H1 (cell line): ENCODE measurements around the gene VPS26B. TPM values are rescaled to one million over a fixed set of nuclear protein-coding genes. Genes with fewer than 3 reads are reported as not detected.

Experiments
- CTCF ChIA-PET: fragments of 300-600 bp; sonication (Branson Sonifier 250); formaldehyde crosslinking; loops from one replicate; lab custom pipeline; 2021; ENCODE audit not compliant: partially characterized antibody; lab: Charles Lee
- POLR2A ChIA-PET: fragments of 300-600 bp; sonication (Branson Sonifier 250); formaldehyde crosslinking; loops from one replicate; lab custom pipeline; 2021; ENCODE audit warnings: inconsistent platforms; ENCODE audit not compliant: partially characterized antibody; lab: Charles Lee
- DNase-seq, 2 experiments: peaks; one replicate each; pipeline versions ENCODE4 v3.0.0 to v3.0.0-alpha.2; 2010 to 2022; ENCODE audit warnings: low spot score in 2 of 2, low read depth in 1 of 2, mixed read lengths in 1 of 2
- FAIRE-seq: peaks from 2 replicates; lab custom pipeline; 2011; peaks lifted over from hg19 to GRCh38; lab: Jason Lieb, UNC
- H2AFZ ChIP-seq: 2 replicates; pipeline ENCODE4 v1.8.1; 2012; ENCODE audit warnings: low read length, inconsistent platforms
- H2AK5ac ChIP-seq: 2 replicates; pipeline ENCODE4 v1.6.1; 2013; ENCODE audit warnings: low read depth, low read length
- H2BK120ac ChIP-seq: replicated peaks from 2 replicates; pipeline ENCODE3; 2013; ENCODE audit warnings: low read depth, low read length, inconsistent platforms
- H2BK12ac ChIP-seq: 2 replicates; pipeline ENCODE4 v1.6.1; 2013; ENCODE audit warnings: low read depth, low read length
- H2BK15ac ChIP-seq: 2 replicates; pipeline ENCODE4 v1.6.1; 2013; ENCODE audit warnings: low read length
- H2BK20ac ChIP-seq: 2 replicates; pipeline ENCODE4 v1.6.1; 2013; ENCODE audit warnings: low read length
- H2BK5ac ChIP-seq: 2 replicates; pipeline ENCODE4 v1.6.1; 2013; ENCODE audit warnings: low read depth, low read length
- H3K14ac ChIP-seq: 2 replicates; pipeline ENCODE4 v1.6.1; 2013; ENCODE audit warnings: inconsistent platforms; ENCODE audit not compliant: insufficient read length
- H3K18ac ChIP-seq: 2 replicates; pipeline ENCODE4 v1.6.1; 2013; ENCODE audit warnings: low read length; ENCODE audit errors: extremely low read depth
- H3K23ac ChIP-seq: 2 replicates; pipeline ENCODE4 v1.6.1; 2013; ENCODE audit warnings: inconsistent platforms; ENCODE audit not compliant: insufficient read length
- H3K23me2 ChIP-seq: 2 replicates; pipeline ENCODE4 v1.6.1; 2013; ENCODE audit warnings: low read depth, low read length
- H3K27ac ChIP-seq: 2 replicates; pipeline ENCODE4 v1.6.1; 2011; ENCODE audit warnings: low read depth, low read length, inconsistent platforms
- H3K27me3 ChIP-seq, 4 experiments: replicated peaks in 1 of 4; 1 replicate in 1 of 4; 2 replicates in 3 of 4; pipeline versions ENCODE4 v1.6.1 to v1.8.1; 2011 to 2013; ENCODE audit warnings: low read length in 3 of 4, mild to moderate bottlenecking in 3 of 4, inconsistent platforms in 2 of 4, mixed read lengths in 2 of 4, moderate library complexity in 1 of 4; ENCODE audit not compliant: control insufficient read depth in 3 of 4, insufficient read depth in 3 of 4; ENCODE audit errors: extremely low read depth in 1 of 4
- H3K36me3 ChIP-seq, 4 experiments: 2 replicates each; pipeline versions ENCODE4 v1.6.1 to v1.8.1; 2011 to 2013; ENCODE audit warnings: mild to moderate bottlenecking in 4 of 4, low read length in 3 of 4, moderate library complexity in 2 of 4, control low read depth in 1 of 4, inconsistent platforms in 1 of 4; ENCODE audit not compliant: insufficient read depth in 4 of 4, control insufficient read depth in 2 of 4
- H3K4ac ChIP-seq: replicated peaks from 2 replicates; pipeline ENCODE3; 2013; ENCODE audit warnings: low read length, low read depth, mixed read lengths, inconsistent platforms; ENCODE audit not compliant: insufficient read length
- H3K4me1 ChIP-seq, 4 experiments: replicated peaks in 1 of 4; 1 replicate in 1 of 4; 2 replicates in 3 of 4; pipeline versions ENCODE4 v1.6.1 to v1.8.1; 2011 to 2013; ENCODE audit warnings: low read length in 3 of 4, inconsistent platforms in 2 of 4, mixed read lengths in 1 of 4; ENCODE audit not compliant: insufficient read depth in 4 of 4, control insufficient read depth in 3 of 4
- H3K4me2 ChIP-seq, 2 experiments: 2 replicates each; pipeline versions ENCODE4 v1.6.1 to v1.8.1; 2011 to 2013; ENCODE audit warnings: low read depth in 2 of 2, low read length in 2 of 2, control low read depth in 1 of 2, inconsistent platforms in 1 of 2, mild to moderate bottlenecking in 1 of 2; ENCODE audit not compliant: insufficient read depth in 1 of 2
- H3K4me3 ChIP-seq, 4 experiments: fragments of 200-600, 300-600 bp in 1 of 4; sonication (generic), shearing (Covaris generic), sonication (Bioruptor Twin) in 1 of 4; 2 replicates each; pipeline versions ENCODE4 v1.5.1 to v1.8.1; 2011 to 2016; ENCODE audit warnings: low read length in 4 of 4, low read depth in 3 of 4, control low read depth in 2 of 4, inconsistent platforms in 2 of 4, mild to moderate bottlenecking in 2 of 4, mixed read lengths in 1 of 4, moderate library complexity in 1 of 4; ENCODE audit not compliant: insufficient read depth in 2 of 4; ENCODE audit errors: extremely low read depth in 1 of 4
- H3K56ac ChIP-seq: replicated peaks from 2 replicates; pipeline ENCODE3; 2013; ENCODE audit warnings: low read depth, mild to moderate bottlenecking, mixed read lengths, low read length, inconsistent platforms; ENCODE audit not compliant: insufficient read length
- H3K79me1 ChIP-seq: 2 replicates; pipeline ENCODE4 v1.6.1; 2013; ENCODE audit warnings: low read depth, low read length, control low read depth
- H3K79me2 ChIP-seq, 2 experiments: 2 replicates each; pipeline versions ENCODE4 v1.6.1 to v1.8.1; 2012 to 2013; ENCODE audit warnings: low read length in 2 of 2, mild to moderate bottlenecking in 2 of 2, inconsistent platforms in 1 of 2; ENCODE audit not compliant: insufficient read depth in 2 of 2, control insufficient read depth in 1 of 2
- H3K9ac ChIP-seq, 4 experiments: replicated peaks in 1 of 4; 1 replicate in 1 of 4; 2 replicates in 3 of 4; pipeline versions ENCODE4 v1.6.1 to v1.8.1; 2011 to 2013; ENCODE audit warnings: low read depth in 3 of 4, low read length in 3 of 4, control low read depth in 2 of 4, mild to moderate bottlenecking in 2 of 4, moderate library complexity in 2 of 4, inconsistent platforms in 1 of 4; ENCODE audit errors: extremely low read depth in 1 of 4
- H3K9me3 ChIP-seq, 2 experiments: 2 replicates each; pipeline versions ENCODE4 v1.6.1 to v1.8.1; 2012 to 2013; ENCODE audit warnings: mild to moderate bottlenecking in 2 of 2, moderate library complexity in 2 of 2, control low read depth in 1 of 2, inconsistent platforms in 1 of 2, low read depth in 1 of 2, low read length in 1 of 2, mixed read lengths in 1 of 2; ENCODE audit not compliant: insufficient read depth in 2 of 2
- H4K20me1 ChIP-seq, 2 experiments: replicated peaks in 1 of 2; 2 replicates each; pipeline versions ENCODE3 to v1.8.1; 2011 to 2013; ENCODE audit warnings: inconsistent platforms in 2 of 2, low read length in 2 of 2, mild to moderate bottlenecking in 1 of 2; ENCODE audit not compliant: insufficient read depth in 2 of 2, control insufficient read depth in 1 of 2
- H4K5ac ChIP-seq: 2 replicates; pipeline ENCODE4 v1.6.1; 2013; ENCODE audit warnings: low read length, low read depth, mixed read lengths, inconsistent platforms; ENCODE audit not compliant: insufficient read length
- H4K8ac ChIP-seq: 2 replicates; pipeline ENCODE4 v1.8.0; 2013; ENCODE audit warnings: mild to moderate bottlenecking, moderate library complexity, low read length, inconsistent platforms; ENCODE audit not compliant: insufficient read depth; ENCODE audit errors: extremely low read depth
- H4K91ac ChIP-seq: replicated peaks from 2 replicates; pipeline ENCODE3; 2013; ENCODE audit warnings: low read length, mixed read lengths, inconsistent platforms; ENCODE audit not compliant: insufficient read length
- BACH1 ChIP-seq: IDR thresholded peaks from 2 replicates; pipeline ENCODE4 v1.6.1; 2012; ENCODE audit warnings: low read length, improper control_type of control experiment
- BCL11A ChIP-seq, 2 experiments: IDR thresholded peaks; one replicate each; pipeline ENCODE4 v1.6.1; 2011; ENCODE audit warnings: low read depth in 2 of 2, low read length in 2 of 2, mild to moderate bottlenecking in 2 of 2
- CBX5 ChIP-seq: fragments of 300-800, 300-1000 bp; sonication (generic); IDR thresholded peaks from 2 replicates; pipeline ENCODE4 v1.7.1; 2016; ENCODE audit warnings: antibody characterized with exemption, low read length, low read depth
- CTBP2 ChIP-seq: IDR thresholded peaks from 2 replicates; pipeline ENCODE4 v1.7.0; 2011; ENCODE audit warnings: borderline replicate concordance, mild to moderate bottlenecking, moderate library complexity, mixed read lengths, low read length; ENCODE audit not compliant: insufficient read depth, insufficient read length
- EP300 ChIP-seq, 2 experiments: IDR thresholded peaks; 1 replicate in 1 of 2; 2 replicates in 1 of 2; pipeline ENCODE4 v1.6.1; 2011 to 2012; ENCODE audit warnings: low read depth in 2 of 2, low read length in 2 of 2, mild to moderate bottlenecking in 2 of 2, borderline replicate concordance in 1 of 2, inconsistent platforms in 1 of 2, moderate library complexity in 1 of 2
- KDM1A ChIP-seq: fragments of 200-600, 300-600 bp; sonication (generic); IDR thresholded peaks from 2 replicates; pipeline ENCODE4 v1.7.1; 2016; ENCODE audit warnings: mild to moderate bottlenecking, low read length, borderline replicate concordance
- RAD21 ChIP-seq, 2 experiments: IDR thresholded peaks in 1 of 2; conservative IDR thresholded peaks in 1 of 2; 2 replicates each; pipeline ENCODE4 v1.6.1; 2011; ENCODE audit warnings: low read depth in 2 of 2, low read length in 2 of 2, improper control_type of control experiment in 1 of 2, inconsistent platforms in 1 of 2, mild to moderate bottlenecking in 1 of 2, moderate library complexity in 1 of 2
- SUZ12 ChIP-seq: fragments of 200-600 bp; sonication (generic); IDR thresholded peaks from 2 replicates; pipeline ENCODE4 v1.6.1; 2012; ENCODE audit warnings: mild to moderate bottlenecking, inconsistent platforms, low read length, moderate library complexity, mixed read lengths
- TEAD4 ChIP-seq: IDR thresholded peaks from 2 replicates; pipeline ENCODE4 v1.6.1; 2012; ENCODE audit warnings: low read depth, low read length, inconsistent platforms, mixed read lengths
- ZNF274 ChIP-seq: IDR thresholded peaks from 2 replicates; pipeline ENCODE4 v1.7.0; 2012; ENCODE audit warnings: low read length, borderline replicate concordance; ENCODE audit errors: extremely low read depth
- WGBS, 2 experiments: shearing (Covaris generic) in 1 of 2; methylation state at CpG; one replicate each; pipeline versions ENCODE4 v1.1.6 to v1.1.7; 2013 to 2015; ENCODE audit warnings: low lambda C conversion rate in 2 of 2, mixed read lengths in 2 of 2, inconsistent platforms in 1 of 2, low coverage in 1 of 2, missing lambda C conversion rate in 1 of 2; ENCODE audit not compliant: insufficient replicate concordance in 2 of 2, insufficient coverage in 1 of 2, insufficient read length in 1 of 2; ENCODE audit errors: extremely low coverage in 1 of 2, missing lambda C conversion rate in 1 of 2; 5-methylcytosine and 5-hydroxymethylcytosine counted together
- polyA plus RNA-seq, 7 experiments: library from polyadenylated mRNA; depleted of rRNA in 3 of 7; stranded (reverse) in 5 of 7; unstranded in 2 of 7; fragments of >200 nt in 5 of 7; fragments of 200-250 nt in 2 of 7; gene quantifications; 1 replicate in 5 of 7; 2 replicates in 1 of 7; 4 replicates in 1 of 7; pipeline versions ENCODE4 v1.2.1 to v1.2.3, GENCODE V29; 2011 to 2013; ENCODE audit warnings: missing spikeins in 2 of 7, mixed read lengths in 2 of 7
- total RNA-seq: library from RNA; stranded (reverse); fragmentation: NEBNext Ultra II Directional; extraction: Animal tissue kit (Norgen Biotek cat#: 25700); gene quantifications from 2 replicates; pipeline ENCODE4 v1.2.1, GENCODE V29; 2021

The VPS26B gene
- total and polyA plus RNA-seq, 2 of the 8 experiments (the other 6 are each of a cell fraction or from before 2014, with no cell fraction given): 18.3 to 27.0 TPM

DNA sequence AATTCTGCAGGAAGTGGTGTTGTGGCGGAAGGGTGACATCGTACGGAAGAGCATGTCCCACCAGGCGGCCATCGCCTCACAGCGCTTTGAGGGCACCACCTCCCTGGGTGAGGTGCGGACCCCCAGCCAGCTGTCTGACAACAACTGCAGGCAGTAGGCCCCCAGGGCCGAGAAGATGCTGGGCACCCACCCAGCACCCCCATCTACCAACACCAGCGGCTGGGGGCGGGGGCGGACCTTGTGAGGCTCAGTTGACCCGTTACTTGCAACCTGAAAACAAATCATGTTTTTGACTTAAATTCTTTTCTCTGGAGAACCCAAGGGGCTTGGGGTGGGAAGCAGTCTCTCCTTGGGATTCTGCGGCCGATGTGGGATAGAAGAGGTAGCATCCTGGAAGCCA lies 21.0 kb downstream of the VPS26B start:
- Histone ChIP-seq H4K91ac (no peak overlapping the region), H2BK20ac (no peak overlapping the region), H2BK12ac (no peak overlapping the region), H3K4me1 (no peaks in the 10 kb centered on the region), H2AFZ (no peak overlapping the region), H3K14ac (no peak overlapping the region), H4K8ac (no peak overlapping the region), H3K79me2 (no peaks in the 10 kb centered on the region), H2AK5ac (no peak overlapping the region), H2BK5ac (no peak overlapping the region), H3K56ac (no peak overlapping the region), H2BK120ac (no peak overlapping the region), H3K23me2 (no peaks in the 10 kb centered on the region), H4K5ac (no peak overlapping the region), H4K20me1 (no peaks in the 10 kb centered on the region), H3K9me3 (no peaks in the 10 kb centered on the region), H3K4ac (no peak overlapping the region), H3K23ac (no peak overlapping the region), H3K9ac (no peak overlapping the region), H3K27ac (no peak overlapping the region), H3K79me1 (no peaks in the 10 kb centered on the region), H3K4me2 (no peak overlapping the region), H3K36me3 (peaks cover 12 to 35% (median 30%) of the 10 kb centered on the region in 4 experiments), H2BK15ac (no peak overlapping the region), H3K18ac (no peak overlapping the region), H3K27me3 (no peaks in the 10 kb centered on the region), H3K4me3 (no peak overlapping the region)
- ChIA-PET CTCF (interaction anchor here (0.8 to 3.7 kb wide), 9 partner anchors 7 to 42 kb away, joined by 3 to 23 read pairs (median 6); partner anchors contain the start of genes ACAD8, NCAPD3, THYN1 and VPS26B), POLR2A (interaction anchor here (1.0 to 2.1 kb wide), 2 partner anchors 8 to 21 kb away, joined by 4 to 8 read pairs; partner anchors contain the start of genes ACAD8, NCAPD3, THYN1 and VPS26B)
- WGBS, 2 experiments: 93% methylated on average over 14 of the region's 14 CpGs; no CpG with 5 or more reads in 1 of the 2 experiments
- DNase-seq: no peak
- no peak for FAIRE-seq
- TF ChIP-seq RAD21 (IDR thresholded peaks at IDR 0.05 in 1 of 2, conservative IDR thresholded peaks at IDR 0.05 in 1 of 2; ENCODE audit: low read depth in 2 of 2, low read length in 2 of 2) (no peak), CTBP2 (no peak), TEAD4 (no peak), BACH1 (no peak), EP300 (IDR thresholded peaks at IDR 0.05; ENCODE audit: borderline replicate concordance in 1 of 2, low read depth in 2 of 2, low read length in 2 of 2) (no peak), KDM1A (no peak), CBX5 (no peak), BCL11A (IDR thresholded peaks at IDR 0.05; ENCODE audit: low read depth in 2 of 2, low read length in 2 of 2) (no peak), ZNF274 (no peak), SUZ12 (no peak)
